Prostate gland (tissue), 2 donors: ENCODE data around the gene SUCLG2. TPM values are rescaled to one million over a fixed set of nuclear protein-coding genes. Genes with fewer than 3 reads are reported as not detected.

Source experiments
- DNase-seq: peaks from one replicate; pipeline ENCODE4 v3.0.0-alpha.2; 2019; ENCODE audit warnings: low spot score
- H3K27ac ChIP-seq, 2 donors: fragments of 200-600 bp; sonication (generic); 2 replicates each; pipeline ENCODE4 v1.5.1; 2017 to 2019
- H3K27me3 ChIP-seq: fragments of 200-600 bp; sonication (generic); replicated peaks from 2 replicates; pipeline ENCODE4 v1.5.1; 2019; ENCODE audit not compliant: insufficient read depth
- H3K36me3 ChIP-seq, 2 donors: fragments of 200-600 bp; sonication (generic); 1 replicate in 1 of 2; 2 replicates in 1 of 2; pipeline versions ENCODE4 v1.5.1 to v1.8.1; 2017 to 2019
- H3K4me1 ChIP-seq: fragments of 200-600 bp; sonication (generic); replicated peaks from 2 replicates; pipeline ENCODE4 v1.5.1; 2019
- H3K4me3 ChIP-seq, 2 donors: fragments of 200-600 bp; sonication (generic); 2 replicates each; pipeline ENCODE4 v1.5.1; 2017 to 2019
- H3K9me3 ChIP-seq: fragments of 200-600 bp; sonication (generic); 2 replicates; pipeline ENCODE4 v1.5.1; 2017
- CTCF ChIP-seq, 4 experiments: fragments of 200-600 bp in 2 of 4; fragments of 450-650 bp in 2 of 4; sonication (generic) in 2 of 4; IDR thresholded peaks; 1 replicate in 3 of 4; 2 replicates in 1 of 4; pipeline ENCODE4 v1.5.1; 2016 to 2019; ENCODE audit warnings: antibody characterized with exemption in 4 of 4, mild to moderate bottlenecking in 2 of 4, moderate library complexity in 2 of 4
- POLR2A ChIP-seq: fragments of 450-650 bp; IDR thresholded peaks from one replicate; pipeline ENCODE4 v1.6.1; 2016; ENCODE audit warnings: antibody characterized with exemption, mild to moderate bottlenecking
- POLR2AphosphoS5 ChIP-seq: sonication (generic); formaldehyde crosslinking; IDR thresholded peaks from one replicate; pipeline ENCODE4 v1.6.1; 2017; ENCODE audit warnings: antibody characterized with exemption
- WGBS: methylation state at CpG from one replicate; pipeline ENCODE4 v1.1.5; 2018; 5-methylcytosine and 5-hydroxymethylcytosine counted together
- intact Hi-C: fragments of 100-400 bp; cut with DNase I; formaldehyde crosslinking; loops from one replicate; pipeline ENCODE4 v1.14.2; 2022
- total RNA-seq, 2 donors: library from RNA; depleted of rRNA; stranded (reverse); fragments of >200 nt; gene quantifications; one replicate each; pipeline ENCODE4 v1.1.0, GENCODE V29; 2016

The SUCLG2 gene
- total RNA-seq, 2 donors from 2014 or later = 33.2 to 65.4 TPM

GRCh38 chr3:67620869-67621268, 33.5 kb downstream of the SUCLG2 start:
- Histone ChIP-seq H3K27me3 (no peaks in the 10 kb centered on the region), H3K4me1 (no peaks in the 10 kb centered on the region), H3K9me3 (no peaks in the 10 kb centered on the region), H3K27ac (no peak overlapping the region), H3K4me3 (no peak overlapping the region), H3K36me3 (no peaks in the 10 kb centered on the region)
- 21% methylated on average over 1 of the region's 1 CpG for WGBS
- TF ChIP-seq POLR2AphosphoS5 = peak; percentile 36
- no peak for TF ChIP-seq POLR2A
- intact Hi-C loops = no loop called here
- DNase-seq = peak; percentile 12

- Histone ChIP-seq H3K4me3 (no peak overlapping the region), H3K27ac (no peak overlapping the region), H3K9me3 (no peaks in the 10 kb centered on the region), H3K4me1 (no peaks in the 10 kb centered on the region), H3K36me3 (no peaks in the 10 kb centered on the region), H3K27me3 (no peaks in the 10 kb centered on the region)
- no peak for DNase-seq
- WGBS = 86% methylated on average over 3 of the region's 3 CpGs
- intact Hi-C loops = no loop called here
- no peak for TF ChIP-seq CTCF (IDR thresholded peaks at IDR 0.05)
- TF ChIP-seq POLR2AphosphoS5 = no peak
- TF ChIP-seq POLR2A = no peak
Measured at GRCh38 chr3:67619991-67620390, 34.4 kb downstream of the SUCLG2 start.

GRCh38 chr3:67617518-67617917, 36.9 kb downstream of the SUCLG2 start:
- Histone ChIP-seq H3K36me3 (no peaks in the 10 kb centered on the region), H3K27ac (no peak overlapping the region), H3K27me3 (no peaks in the 10 kb centered on the region), H3K4me3 (no peak overlapping the region), H3K4me1 (no peaks in the 10 kb centered on the region), H3K9me3 (no peaks in the 10 kb centered on the region)
- 89% methylated on average over 1 of the region's 1 CpG for WGBS
- intact Hi-C loops = no loop called here
- DNase-seq = no peak
- TF ChIP-seq CTCF (IDR thresholded peaks at IDR 0.05) (no peak), POLR2AphosphoS5 (no peak), POLR2A (no peak)

- no peak for TF ChIP-seq POLR2A
- no peak for TF ChIP-seq POLR2AphosphoS5
- TF ChIP-seq CTCF (IDR thresholded peaks at IDR 0.05) = no peak
- 87% methylated on average over 2 of the region's 2 CpGs for WGBS
- intact Hi-C loops = no loop called here
- Histone ChIP-seq H3K4me3 (no peak overlapping the region), H3K36me3 (no peaks in the 10 kb centered on the region), H3K4me1 (no peaks in the 10 kb centered on the region), H3K27me3 (no peaks in the 10 kb centered on the region), H3K27ac (no peak overlapping the region), H3K9me3 (no peaks in the 10 kb centered on the region)
- no peak for DNase-seq
Measured at GRCh38 chr3:67616046-67616445, 38.4 kb downstream of the SUCLG2 start.

- Histone ChIP-seq H3K4me1 (no peaks in the 10 kb centered on the region), H3K4me3 (no peak overlapping the region), H3K36me3 (no peaks in the 10 kb centered on the region), H3K27me3 (no peaks in the 10 kb centered on the region), H3K9me3 (no peaks in the 10 kb centered on the region), H3K27ac (no peak overlapping the region)
- WGBS = 84% methylated on average over 3 of the region's 3 CpGs
- TF ChIP-seq CTCF (IDR thresholded peaks at IDR 0.05) (no peak), POLR2AphosphoS5 (no peak), POLR2A (no peak)
- intact Hi-C loops = no loop called here
- DNase-seq = no peak
Measured at GRCh38 chr3:67614195-67614594, 40.2 kb downstream of the SUCLG2 start.
